Epithelial cell of esophagus (primary cell): Measurements from ENCODE around the gene LPIN3.

ENCODE experiments used
- DNase-seq: peaks from one replicate; pipeline ENCODE4 v3.0.0; 2010; ENCODE audit warnings: low read depth
- H3K4me3 ChIP-seq: 2 replicates; pipeline ENCODE4 v1.5.1; 2011; ENCODE audit warnings: mild to moderate bottlenecking, low read length, control low read depth
- TF ChIP-seq, protein P1 (sequence below): IDR thresholded peaks from 2 replicates; pipeline ENCODE4 v1.5.1; 2011; ENCODE audit warnings: low read depth, mild to moderate bottlenecking, low read length, control low read depth, inconsistent platforms; ENCODE audit not compliant: insufficient read depth; ENCODE audit errors: missing control alignments

LPIN3 gene

DNA sequence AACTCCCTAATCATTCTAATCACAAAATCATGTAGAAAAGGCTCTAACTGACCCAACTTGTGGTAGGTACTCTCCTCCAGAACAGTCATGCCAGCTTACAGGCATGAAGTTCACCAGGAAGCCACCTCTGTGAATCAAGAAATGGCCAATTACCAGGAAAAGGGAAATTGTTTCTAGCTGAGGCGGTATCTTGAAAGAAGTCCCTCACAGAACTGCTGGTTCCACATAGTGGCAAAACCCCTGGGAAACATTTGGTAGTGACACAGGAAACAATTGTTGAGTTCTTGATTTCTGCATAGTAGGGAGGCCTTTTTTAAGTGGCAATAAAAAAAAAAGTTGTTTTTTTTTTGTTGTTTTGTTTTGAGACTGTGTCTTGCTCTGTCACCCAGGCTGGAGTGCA, 19.6 kb upstream of the LPIN3 start:
- H3K4me3 ChIP-seq, result no peak overlapping the region
- no peak for DNase-seq
- TF ChIP-seq, protein P1, sequence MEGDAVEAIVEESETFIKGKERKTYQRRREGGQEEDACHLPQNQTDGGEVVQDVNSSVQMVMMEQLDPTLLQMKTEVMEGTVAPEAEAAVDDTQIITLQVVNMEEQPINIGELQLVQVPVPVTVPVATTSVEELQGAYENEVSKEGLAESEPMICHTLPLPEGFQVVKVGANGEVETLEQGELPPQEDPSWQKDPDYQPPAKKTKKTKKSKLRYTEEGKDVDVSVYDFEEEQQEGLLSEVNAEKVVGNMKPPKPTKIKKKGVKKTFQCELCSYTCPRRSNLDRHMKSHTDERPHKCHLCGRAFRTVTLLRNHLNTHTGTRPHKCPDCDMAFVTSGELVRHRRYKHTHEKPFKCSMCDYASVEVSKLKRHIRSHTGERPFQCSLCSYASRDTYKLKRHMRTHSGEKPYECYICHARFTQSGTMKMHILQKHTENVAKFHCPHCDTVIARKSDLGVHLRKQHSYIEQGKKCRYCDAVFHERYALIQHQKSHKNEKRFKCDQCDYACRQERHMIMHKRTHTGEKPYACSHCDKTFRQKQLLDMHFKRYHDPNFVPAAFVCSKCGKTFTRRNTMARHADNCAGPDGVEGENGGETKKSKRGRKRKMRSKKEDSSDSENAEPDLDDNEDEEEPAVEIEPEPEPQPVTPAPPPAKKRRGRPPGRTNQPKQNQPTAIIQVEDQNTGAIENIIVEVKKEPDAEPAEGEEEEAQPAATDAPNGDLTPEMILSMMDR, result no peak

GRCh38 chr20:41327178-41327577, 13.4 kb upstream of the LPIN3 start:
- TF ChIP-seq, protein P1, result no peak
- no peak overlapping the region for H3K4me3 ChIP-seq
- DNase-seq, result no peak

- peak; percentile 95 for DNase-seq
- H3K4me3 ChIP-seq, result no peak overlapping the region
- TF ChIP-seq, protein P1, result no peak
Observed at GRCh38 chr20:41329435-41330342, 10.9 kb upstream of the LPIN3 start.

DNA sequence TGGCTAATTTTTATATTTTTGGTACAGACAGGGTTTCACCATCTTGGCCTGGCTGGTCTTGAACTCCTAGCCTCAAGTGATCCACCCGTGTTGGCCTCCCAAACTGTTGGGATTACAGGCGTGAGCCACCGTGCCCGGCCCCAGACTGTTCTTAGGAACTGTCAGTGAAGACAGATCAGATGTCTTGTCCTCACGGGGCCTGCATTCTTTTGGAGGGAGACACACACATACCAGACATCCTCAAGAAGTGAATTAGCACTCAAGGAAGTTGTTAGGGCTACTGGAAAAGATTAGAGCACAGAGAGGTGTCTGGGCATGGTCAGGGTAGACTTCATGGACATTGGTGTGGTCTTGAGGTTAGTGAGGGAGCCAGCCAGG, 10.3 kb upstream of the LPIN3 start:
- peak; percentile 25 for DNase-seq
- TF ChIP-seq, protein P1, result no peak
- no peak overlapping the region for H3K4me3 ChIP-seq

DNA sequence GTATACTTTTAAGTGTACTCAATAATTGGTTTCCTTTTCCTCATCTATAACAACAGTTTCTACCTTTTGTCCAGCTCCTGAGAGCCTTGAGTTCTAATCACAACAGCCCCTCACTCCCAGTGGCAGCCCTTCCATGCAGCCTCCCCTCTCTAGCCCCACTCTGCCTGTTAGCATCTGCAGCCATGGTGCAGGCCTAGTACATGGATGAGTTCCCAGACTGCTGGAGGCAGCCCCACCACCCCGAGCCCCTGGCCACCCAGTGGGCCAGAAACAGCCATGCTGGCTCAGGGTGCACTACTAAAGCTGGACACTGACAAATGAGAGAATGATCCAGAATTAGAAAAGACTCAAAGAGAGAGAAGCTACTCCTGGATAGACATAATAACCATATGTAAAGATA, 9.7 kb upstream of the LPIN3 start:
- TF ChIP-seq, protein P1, result no peak
- no peak for DNase-seq
- H3K4me3 ChIP-seq, result no peak overlapping the region

- no peak for DNase-seq
- no peak overlapping the region for H3K4me3 ChIP-seq
- TF ChIP-seq, protein P1, result no peak
Observed at GRCh38 chr20:41331731-41332130, 8.9 kb upstream of the LPIN3 start.

GRCh38 chr20:41334036-41334435, 6.6 kb upstream of the LPIN3 start:
- TF ChIP-seq, protein P1, result no peak
- no peak overlapping the region for H3K4me3 ChIP-seq
- DNase-seq, result no peak
